IMR-90 (cell line): ENCODE data around the gene GPRC5B. TPM values are rescaled to one million over a fixed set of nuclear protein-coding genes. Genes with fewer than 3 reads are reported as not detected.

Source experiments
- ATAC-seq: fragments of 200-7000 bp; cut with Tn5 transposase; 2 replicates; pipeline ENCODE4 v1.9.1; 2020; ENCODE audit warnings: low read depth, mild to moderate bottlenecking, moderate library complexity
- BruUV-seq: library from RNA; stranded (reverse); fragments of 400-500 nt; replicated peaks from 2 replicates; lab custom pipeline; 2021; lab: Mats Ljungman, UMichigan
- CTCF ChIA-PET: fragments of 300-600 bp; formaldehyde crosslinking; extraction: SDS; loops from one replicate; lab custom pipeline; 2021; ENCODE audit warnings: antibody characterized with exemption; lab: Yijun Ruan, JAX
- POLR2A ChIA-PET: fragments of 300-600 bp; sonication (Branson Sonifier 250); formaldehyde crosslinking; loops from one replicate; lab custom pipeline; 2022; ENCODE audit warnings: antibody characterized with exemption; ENCODE audit not compliant: unreplicated experiment; lab: Charles Lee
- DNase-seq: peaks from one replicate; pipeline ENCODE4 v3.0.0; 2013
- H2AFZ ChIP-seq: replicated peaks from 2 replicates; pipeline ENCODE3; 2013; ENCODE audit warnings: low read length, mild to moderate bottlenecking; ENCODE audit not compliant: poor library complexity
- H2AK5ac ChIP-seq: 2 replicates; pipeline ENCODE4 v1.6.1; 2013; ENCODE audit warnings: low read depth, low read length, inconsistent platforms
- H2AK9ac ChIP-seq: replicated peaks from 2 replicates; pipeline ENCODE3; 2013; ENCODE audit warnings: mild to moderate bottlenecking, low read depth, low read length, moderate library complexity; ENCODE audit not compliant: poor library complexity
- H2BK120ac ChIP-seq: 2 replicates; pipeline ENCODE4 v1.6.1; 2013; ENCODE audit warnings: low read depth, low read length, inconsistent platforms
- H2BK15ac ChIP-seq: 3 replicates; pipeline ENCODE4 v1.6.1; 2013; ENCODE audit warnings: low read depth, low read length, inconsistent platforms
- H2BK20ac ChIP-seq: 2 replicates; pipeline ENCODE4 v1.6.1; 2013; ENCODE audit warnings: low read depth, mild to moderate bottlenecking, inconsistent platforms, low read length, moderate library complexity
- H2BK5ac ChIP-seq: 2 replicates; pipeline ENCODE4 v1.6.1; 2013; ENCODE audit warnings: mild to moderate bottlenecking, low read depth, low read length, inconsistent platforms; ENCODE audit not compliant: poor library complexity, severe bottlenecking
- H3K14ac ChIP-seq: replicated peaks from 2 replicates; pipeline ENCODE4 v1.6.1; 2013; ENCODE audit warnings: low read depth, low read length, inconsistent platforms
- H3K18ac ChIP-seq: 2 replicates; pipeline ENCODE4 v1.6.1; 2013; ENCODE audit warnings: low read depth, low read length, control low read depth
- H3K23ac ChIP-seq: 2 replicates; pipeline ENCODE4 v1.6.1; 2013; ENCODE audit warnings: low read depth, low read length, inconsistent platforms
- H3K27ac ChIP-seq: 2 replicates; pipeline ENCODE4 v1.5.1; 2013; ENCODE audit warnings: mild to moderate bottlenecking, control low read depth, low read length; ENCODE audit not compliant: insufficient read depth
- H3K27me3 ChIP-seq: 2 replicates; pipeline ENCODE4 v1.6.1; 2013; ENCODE audit warnings: low read length; ENCODE audit not compliant: control insufficient read depth, insufficient read depth
- H3K36me3 ChIP-seq: 2 replicates; pipeline ENCODE4 v1.6.1; 2013; ENCODE audit warnings: low read length, mixed read lengths; ENCODE audit not compliant: control insufficient read depth, insufficient read depth
- H3K4ac ChIP-seq: 2 replicates; pipeline ENCODE4 v1.6.1; 2013; ENCODE audit warnings: low read depth, low read length, inconsistent platforms
- H3K4me1 ChIP-seq: 2 replicates; pipeline ENCODE4 v1.6.1; 2013; ENCODE audit warnings: low read length, mixed read lengths; ENCODE audit not compliant: control insufficient read depth, insufficient read depth
- H3K4me2 ChIP-seq: 2 replicates; pipeline ENCODE4 v1.6.1; 2013; ENCODE audit warnings: low read depth, mild to moderate bottlenecking, control low read depth, low read length, moderate library complexity
- H3K4me3 ChIP-seq: 2 replicates; pipeline ENCODE4 v1.5.1; 2013; ENCODE audit warnings: low read depth, mild to moderate bottlenecking, control low read depth, low read length, moderate library complexity; ENCODE audit not compliant: insufficient read depth
- H3K56ac ChIP-seq: 2 replicates; pipeline ENCODE4 v1.6.1; 2013; ENCODE audit warnings: low read length, inconsistent platforms; ENCODE audit not compliant: insufficient read depth; ENCODE audit errors: extremely low read depth
- H3K79me1 ChIP-seq, 2 experiments: 2 replicates each; pipeline ENCODE4 v1.6.1; 2013; ENCODE audit warnings: low read length in 2 of 2, inconsistent platforms in 1 of 2, low read depth in 1 of 2
- H3K9ac ChIP-seq: 2 replicates; pipeline ENCODE4 v1.6.1; 2013; ENCODE audit warnings: low read depth, low read length, control low read depth
- H3K9me1 ChIP-seq: 2 replicates; pipeline ENCODE4 v1.6.1; 2013; ENCODE audit warnings: low read length, inconsistent platforms; ENCODE audit not compliant: insufficient read depth
- H3K9me3 ChIP-seq: 2 replicates; pipeline ENCODE4 v1.6.1; 2013; ENCODE audit warnings: low read length; ENCODE audit not compliant: control insufficient read depth, insufficient read depth
- H4K20me1 ChIP-seq: 2 replicates; pipeline ENCODE4 v1.6.1; 2013; ENCODE audit warnings: low read length, inconsistent platforms; ENCODE audit not compliant: insufficient read depth
- H4K5ac ChIP-seq: 2 replicates; pipeline ENCODE4 v1.6.1; 2013; ENCODE audit warnings: mild to moderate bottlenecking, low read depth, low read length, control low read depth
- H4K8ac ChIP-seq, 2 experiments: 2 replicates each; pipeline ENCODE4 v1.6.1; 2013; ENCODE audit warnings: low read depth in 2 of 2, low read length in 2 of 2, control low read depth in 1 of 2, inconsistent platforms in 1 of 2
- H4K91ac ChIP-seq: 2 replicates; pipeline ENCODE4 v1.6.1; 2013; ENCODE audit warnings: low read depth, low read length, inconsistent platforms; ENCODE audit not compliant: insufficient read depth
- BHLHE40 ChIP-seq: fragments of 150-350 bp; IDR thresholded peaks from 2 replicates; pipeline ENCODE4 v1.6.1; 2016; ENCODE audit warnings: mild to moderate bottlenecking, low read depth, low read length
- CEBPB ChIP-seq: IDR thresholded peaks from 2 replicates; pipeline ENCODE4 v1.6.1; 2012; ENCODE audit warnings: low read depth, low read length, improper control_type of control experiment
- CHD1 ChIP-seq: IDR thresholded peaks from 2 replicates; pipeline ENCODE4 v1.6.1; 2012; ENCODE audit warnings: low read depth, low read length, improper control_type of control experiment
- CTCF ChIP-seq: conservative IDR thresholded peaks from 2 replicates; pipeline ENCODE4 v1.5.1; 2012; ENCODE audit warnings: mild to moderate bottlenecking, low read depth, low read length, improper control_type of control experiment
- FOS ChIP-seq: fragments of 150-350 bp; IDR thresholded peaks from 2 replicates; pipeline ENCODE4 v1.6.1; 2016; ENCODE audit warnings: low read depth, low read length
- MAFK ChIP-seq: IDR thresholded peaks from 2 replicates; pipeline ENCODE4 v1.6.1; 2012; ENCODE audit warnings: low read depth, low read length, improper control_type of control experiment
- MAZ ChIP-seq: IDR thresholded peaks from 2 replicates; pipeline ENCODE4 v1.6.1; 2012; ENCODE audit warnings: low read depth, mild to moderate bottlenecking, low read length, improper control_type of control experiment, moderate library complexity, borderline replicate concordance
- MXI1 ChIP-seq: IDR thresholded peaks from 2 replicates; pipeline ENCODE4 v1.6.1; 2012; ENCODE audit warnings: low read depth, mild to moderate bottlenecking, low read length, moderate library complexity, borderline replicate concordance
- NFE2L2 ChIP-seq: fragments of 150-350 bp; IDR thresholded peaks from 2 replicates; pipeline ENCODE4 v1.6.1; 2016; ENCODE audit warnings: low read depth, mild to moderate bottlenecking, low read length
- POLR2A ChIP-seq: IDR thresholded peaks from 2 replicates; pipeline ENCODE4 v1.6.1; 2012; ENCODE audit warnings: mild to moderate bottlenecking, low read depth, low read length
- RAD21 ChIP-seq: IDR thresholded peaks from 2 replicates; pipeline ENCODE4 v1.6.1; 2012; ENCODE audit warnings: low read length, improper control_type of control experiment
- RCOR1 ChIP-seq: IDR thresholded peaks from 2 replicates; pipeline ENCODE4 v1.6.1; 2012; ENCODE audit warnings: mild to moderate bottlenecking, low read length, improper control_type of control experiment; ENCODE audit not compliant: insufficient replicate concordance
- RFX5 ChIP-seq: IDR thresholded peaks from 2 replicates; pipeline ENCODE4 v1.8.0; 2012; ENCODE audit warnings: low read depth, mild to moderate bottlenecking, low read length, moderate library complexity
- SMC3 ChIP-seq: fragments of 150-350 bp; IDR thresholded peaks from 2 replicates; pipeline ENCODE4 v1.6.1; 2016; ENCODE audit warnings: low read depth, mild to moderate bottlenecking, antibody characterized with exemption, low read length, moderate library complexity
- WGBS, 2 experiments: methylation state at CpG; one replicate each; pipeline versions ENCODE4 v1.1.5 to v1.1.7; 2013; ENCODE audit warnings: missing lambda C conversion rate in 2 of 2; ENCODE audit not compliant: insufficient read length in 1 of 2; ENCODE audit errors: extremely low coverage in 2 of 2; 5-methylcytosine and 5-hydroxymethylcytosine counted together
- dilution Hi-C: fragments of 300-500 bp; cut with HindIII; formaldehyde crosslinking; loops from one replicate; pipeline ENCODE4 v1.14.3; 2018; ENCODE audit warnings: low sequenced_read_pairs; ENCODE audit not compliant: unreplicated experiment
- in situ Hi-C: fragments of 300-500 bp; cut with MboI; formaldehyde crosslinking; loops from 3 replicates; pipeline ENCODE4 v1.14.3; 2019; ENCODE audit warnings: low sequenced_read_pairs, inconsistent platforms, mixed read lengths
- intact Hi-C: fragments of 100-400 bp; cut with micrococcal nuclease; formaldehyde crosslinking; loops from 2 replicates; pipeline ENCODE4 v1.10.0; 2022
- polyA plus RNA-seq, 3 experiments: library from polyadenylated mRNA; depleted of rRNA; stranded (reverse); fragments of >200 nt; gene quantifications; 2 replicates each; pipeline ENCODE4 v1.2.3, GENCODE V29; 2012; ENCODE audit warnings: low replicate concordance in 1 of 3
- total RNA-seq: library from RNA; depleted of rRNA; stranded (reverse); fragments of >200 nt; gene quantifications from 2 replicates; pipeline ENCODE4 v1.2.3, GENCODE V29; 2012
- TF ChIP-seq, protein P1 (sequence below): fragments of 150-350 bp; IDR thresholded peaks from 2 replicates; pipeline ENCODE4 v1.6.1; 2017; ENCODE audit warnings: mild to moderate bottlenecking, antibody characterized with exemption, low read length, low read depth
- TF ChIP-seq, protein P2 (sequence below): fragments of 150-350 bp; IDR thresholded peaks from 2 replicates; pipeline ENCODE4 v1.6.1; 2016; ENCODE audit warnings: low read depth, mild to moderate bottlenecking, low read length, moderate library complexity, borderline replicate concordance

The GPRC5B gene
- total and polyA plus RNA-seq, 2 of the 4 experiments (the other 2 are of a cell fraction) = 2.5 to 8.5 TPM

GRCh38 chr16:19863990-19864389, 20.7 kb downstream of the GPRC5B start:
- ATAC-seq = no peak
- DNase-seq = no peak
- in situ Hi-C loops = no loop called here
- Histone ChIP-seq H4K8ac (no peak overlapping the region), H2AK5ac (no peak overlapping the region), H4K5ac (no peak overlapping the region), H2AK9ac (no peak overlapping the region), H3K4me1 (peaks cover 3% of the 10 kb centered on the region; the same call in 1 of the 2 replicates), H3K23ac (no peak overlapping the region), H3K36me3 (peaks cover 3% of the 10 kb centered on the region; the same call in 1 of the 2 replicates), H3K4me2 (no peak overlapping the region), H4K91ac (no peak overlapping the region), H3K18ac (no peak overlapping the region), H2BK120ac (no peak overlapping the region), H3K14ac (no peak overlapping the region), H3K4me3 (no peak overlapping the region), H3K27ac (no peak overlapping the region), H3K27me3 (no peaks in the 10 kb centered on the region), H2BK15ac (no peak overlapping the region), H3K4ac (no peak overlapping the region), H3K9me1 (peaks cover 10% of the 10 kb centered on the region; the same call in 1 of the 2 replicates), H3K9me3 (no peaks in the 10 kb centered on the region), H3K79me1 (no peaks in the 10 kb centered on the region), H3K9ac (no peak overlapping the region), H4K20me1 (no peaks in the 10 kb centered on the region), H2AFZ (no peak overlapping the region), H2BK20ac (no peak overlapping the region), H3K56ac (no peak overlapping the region), H2BK5ac (no peak overlapping the region)
- dilution Hi-C loops = no loop called here
- CTCF ChIA-PET = interaction anchor here (0.5 kb wide), 1 partner anchor 161 kb away, joined by 3 read pairs; no protein-coding TSS in a partner anchor
- TF ChIP-seq, protein P1, sequence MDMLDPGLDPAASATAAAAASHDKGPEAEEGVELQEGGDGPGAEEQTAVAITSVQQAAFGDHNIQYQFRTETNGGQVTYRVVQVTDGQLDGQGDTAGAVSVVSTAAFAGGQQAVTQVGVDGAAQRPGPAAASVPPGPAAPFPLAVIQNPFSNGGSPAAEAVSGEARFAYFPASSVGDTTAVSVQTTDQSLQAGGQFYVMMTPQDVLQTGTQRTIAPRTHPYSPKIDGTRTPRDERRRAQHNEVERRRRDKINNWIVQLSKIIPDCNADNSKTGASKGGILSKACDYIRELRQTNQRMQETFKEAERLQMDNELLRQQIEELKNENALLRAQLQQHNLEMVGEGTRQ = no peak
- no peak for TF ChIP-seq RFX5
- no peak for TF ChIP-seq MAFK
- TF ChIP-seq, protein P2, sequence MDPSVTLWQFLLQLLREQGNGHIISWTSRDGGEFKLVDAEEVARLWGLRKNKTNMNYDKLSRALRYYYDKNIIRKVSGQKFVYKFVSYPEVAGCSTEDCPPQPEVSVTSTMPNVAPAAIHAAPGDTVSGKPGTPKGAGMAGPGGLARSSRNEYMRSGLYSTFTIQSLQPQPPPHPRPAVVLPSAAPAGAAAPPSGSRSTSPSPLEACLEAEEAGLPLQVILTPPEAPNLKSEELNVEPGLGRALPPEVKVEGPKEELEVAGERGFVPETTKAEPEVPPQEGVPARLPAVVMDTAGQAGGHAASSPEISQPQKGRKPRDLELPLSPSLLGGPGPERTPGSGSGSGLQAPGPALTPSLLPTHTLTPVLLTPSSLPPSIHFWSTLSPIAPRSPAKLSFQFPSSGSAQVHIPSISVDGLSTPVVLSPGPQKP = no peak
- TF ChIP-seq POLR2A = no peak
- TF ChIP-seq CHD1 = no peak
- TF ChIP-seq FOS = no peak
- no peak for TF ChIP-seq RAD21
- TF ChIP-seq MXI1 = no peak
- no peak for TF ChIP-seq SMC3
- no peak for TF ChIP-seq NFE2L2
- TF ChIP-seq MAZ = no peak
- no peak for TF ChIP-seq RCOR1
- no peak for TF ChIP-seq CEBPB
- no peak for TF ChIP-seq CTCF
- no peak for TF ChIP-seq BHLHE40
- POLR2A ChIA-PET = no interaction called here
- BruUV-seq = no TSS peak
- WGBS, 2 experiments = no CpG with 5 or more reads among the region's 1 CpG
- intact Hi-C loops = no loop called here
